NCI-H524 (cell line): Measurements from ENCODE around the gene JMJD4.

Experiments used
- DNase-seq, 2 experiments: peaks; one replicate each; lab custom pipeline; 2025; lab: John Stamatoyannopoulos, UW

JMJD4 gene, protein sequence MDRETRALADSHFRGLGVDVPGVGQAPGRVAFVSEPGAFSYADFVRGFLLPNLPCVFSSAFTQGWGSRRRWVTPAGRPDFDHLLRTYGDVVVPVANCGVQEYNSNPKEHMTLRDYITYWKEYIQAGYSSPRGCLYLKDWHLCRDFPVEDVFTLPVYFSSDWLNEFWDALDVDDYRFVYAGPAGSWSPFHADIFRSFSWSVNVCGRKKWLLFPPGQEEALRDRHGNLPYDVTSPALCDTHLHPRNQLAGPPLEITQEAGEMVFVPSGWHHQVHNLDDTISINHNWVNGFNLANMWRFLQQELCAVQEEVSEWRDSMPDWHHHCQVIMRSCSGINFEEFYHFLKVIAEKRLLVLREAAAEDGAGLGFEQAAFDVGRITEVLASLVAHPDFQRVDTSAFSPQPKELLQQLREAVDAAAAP

DNA sequence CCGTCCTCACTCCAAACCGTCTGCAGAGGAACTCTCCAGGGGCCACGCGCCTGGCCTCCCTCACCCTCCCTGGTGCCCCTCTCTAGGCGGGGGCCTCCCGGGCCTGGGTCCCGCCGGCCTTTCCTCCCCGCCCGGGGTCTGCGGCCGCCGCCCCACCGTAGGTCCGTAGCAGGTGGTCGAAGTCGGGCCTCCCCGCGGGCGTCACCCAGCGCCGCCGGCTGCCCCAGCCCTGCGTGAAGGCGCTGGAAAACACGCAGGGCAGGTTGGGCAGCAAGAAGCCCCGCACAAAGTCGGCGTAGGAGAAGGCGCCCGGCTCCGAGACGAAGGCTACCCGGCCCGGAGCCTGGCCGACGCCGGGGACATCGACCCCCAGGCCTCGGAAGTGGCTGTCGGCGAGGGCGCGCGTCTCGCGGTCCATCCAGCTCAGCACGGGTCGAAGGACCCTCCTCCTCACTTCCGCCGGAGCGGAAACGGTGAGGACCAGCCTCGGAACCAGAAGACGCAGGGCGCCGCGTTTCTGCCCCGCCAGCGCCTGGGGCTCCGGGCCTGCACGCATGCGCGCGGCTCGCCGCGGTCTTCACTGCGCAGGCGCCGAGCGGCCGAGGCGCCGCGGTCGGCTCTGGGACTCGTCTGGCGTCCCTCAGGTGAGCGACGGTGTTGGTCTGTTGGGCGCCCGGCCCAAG, at the start of gene JMJD4, which contains the start of gene SNAP47:
JMJD4 (minus strand) TSS at position 447 of the 683 bp plus-strand sequence; CDS start at position 418, 29 bp downstream.
SNAP47 (plus strand) TSS at position 580 of the 683 bp plus-strand sequence. CDS start 12,302 bp downstream, outside the sequence.
- DNase-seq: peak; percentile 61 to 92

DNA sequence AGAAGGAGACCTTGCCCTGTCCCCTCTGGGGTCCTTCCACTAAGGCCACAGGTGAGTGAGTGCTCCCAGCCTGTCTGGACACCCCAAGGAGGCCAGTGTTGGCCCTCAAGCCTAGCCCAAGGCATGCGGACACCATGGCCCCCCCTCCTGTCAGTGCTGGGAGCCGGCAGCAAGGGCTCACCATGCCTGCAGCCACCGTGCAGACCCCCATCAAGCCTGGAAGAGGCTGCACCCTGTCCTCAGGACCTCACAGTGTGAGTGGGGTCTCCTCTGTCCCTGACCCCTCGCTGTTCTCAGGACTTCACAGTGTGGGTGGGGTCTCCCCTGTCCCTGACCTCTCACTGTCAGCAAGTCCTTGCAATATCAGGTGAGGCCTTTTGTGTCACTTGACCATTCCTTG, 47.1 kb upstream of the JMJD4 start:
- no peak for DNase-seq

GRCh38 chr1:227781314-227781930, 46.3 kb upstream of the JMJD4 start:
- no peak for DNase-seq

DNA sequence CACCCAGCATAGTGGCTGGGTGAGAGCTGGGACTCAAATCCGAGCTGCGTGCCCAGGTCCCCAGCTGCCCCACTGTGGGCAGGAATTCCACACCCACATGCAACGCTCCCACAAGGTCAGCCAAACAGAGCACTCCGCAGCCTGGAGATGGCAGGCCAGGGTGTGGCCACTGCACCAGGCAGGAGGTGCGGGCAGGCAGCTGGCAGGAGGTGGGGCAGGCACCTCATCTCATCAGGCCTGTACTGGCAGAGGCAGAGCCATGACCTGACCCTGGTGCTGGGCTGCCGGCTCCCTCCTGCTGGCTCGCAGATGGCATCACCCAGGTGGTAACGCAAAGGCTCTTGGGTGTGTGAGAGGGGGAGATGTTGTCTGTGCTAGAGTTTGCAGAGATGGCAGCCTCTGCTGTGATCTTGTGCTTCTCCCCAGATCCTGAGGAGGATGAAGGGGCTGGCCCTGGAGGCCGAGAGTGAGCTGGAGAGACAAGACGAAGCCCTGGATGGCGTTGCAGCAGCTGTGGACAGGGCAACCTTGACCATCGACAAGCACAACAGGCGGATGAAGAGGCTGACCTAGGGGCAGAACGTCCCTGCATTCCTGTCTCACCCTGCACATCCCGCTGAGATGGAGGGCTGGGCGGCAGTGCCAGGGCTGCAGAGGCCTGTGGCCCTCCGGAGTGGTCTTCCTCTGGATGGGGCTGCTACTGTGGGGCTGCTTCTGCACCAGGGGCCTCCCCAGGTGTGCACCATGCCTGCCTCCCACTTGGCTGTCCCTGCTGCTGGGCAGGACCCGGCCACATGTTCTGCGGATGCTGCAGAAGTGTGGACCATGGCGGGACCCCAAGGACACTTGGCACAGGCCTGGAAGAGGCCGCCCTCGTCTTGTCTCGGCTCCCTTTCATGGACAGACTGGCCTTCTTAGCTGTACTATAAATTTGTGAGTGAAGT, 45.3 kb upstream of the JMJD4 start:
- DNase-seq: peak in 1 of 2 experiments; percentile 10

- no peak for DNase-seq
These were observed 44.6 kb upstream of the JMJD4 start for GRCh38 chr1:227779685-227780084.

- DNase-seq: no peak
These were observed 43.9 kb upstream of the JMJD4 start for GRCh38 chr1:227779021-227779441.

DNA sequence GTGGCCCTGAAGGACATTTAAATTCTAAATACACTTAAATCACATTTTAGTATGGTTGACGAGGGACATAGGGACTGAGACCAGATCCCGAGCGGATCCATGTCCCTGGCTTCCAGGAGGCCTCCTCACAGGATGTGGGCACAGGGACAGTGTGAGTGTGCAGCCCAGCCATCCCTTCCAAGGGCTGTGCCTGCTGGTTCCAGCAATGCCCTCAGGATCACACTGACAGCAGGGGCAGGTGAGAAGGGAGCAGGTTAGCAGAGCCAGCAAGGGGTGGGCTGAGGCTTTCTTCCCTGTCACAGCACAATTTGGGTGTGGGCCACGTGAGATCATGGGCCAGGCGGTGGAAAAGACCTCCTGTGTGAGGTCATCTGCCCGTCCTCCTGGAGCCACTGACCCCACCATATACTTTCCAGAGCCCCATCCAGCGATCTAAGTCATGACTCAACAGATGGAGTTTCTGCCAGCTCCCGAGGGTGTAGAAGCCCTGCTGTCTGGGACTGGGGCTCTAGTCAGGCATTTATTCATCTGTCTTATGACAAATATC, 43.4 kb upstream of the JMJD4 start:
- DNase-seq: peak in 1 of 2 experiments; percentile 33

GRCh38 chr1:227777646-227778045, 42.5 kb upstream of the JMJD4 start:
- no peak for DNase-seq

- no peak for DNase-seq
These were observed 42.1 kb upstream of the JMJD4 start for GRCh38 chr1:227777156-227777555.

GRCh38 chr1:227776331-227776771, 41.2 kb upstream of the JMJD4 start:
- no peak for DNase-seq

DNA sequence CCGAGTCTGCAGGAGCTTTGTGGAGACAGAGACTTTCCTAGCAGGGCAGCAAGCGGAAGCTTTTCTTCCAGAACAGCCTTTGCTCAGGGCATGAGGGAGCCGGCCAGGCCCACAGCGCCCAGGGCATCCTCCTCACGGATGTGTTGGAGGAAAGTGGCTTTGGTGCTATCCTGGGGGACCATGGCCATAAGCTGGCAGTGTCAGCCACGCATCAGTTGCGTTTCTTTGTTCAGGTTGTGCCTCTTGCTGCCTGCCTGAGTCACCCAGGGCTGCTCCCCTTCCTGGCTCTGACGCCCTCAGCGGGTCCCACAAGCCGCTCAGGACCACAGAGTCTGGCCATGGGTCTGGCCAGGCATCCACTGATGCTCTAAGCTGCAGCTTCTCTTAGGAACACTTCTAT, 40.7 kb upstream of the JMJD4 start:
- no peak for DNase-seq

DNA sequence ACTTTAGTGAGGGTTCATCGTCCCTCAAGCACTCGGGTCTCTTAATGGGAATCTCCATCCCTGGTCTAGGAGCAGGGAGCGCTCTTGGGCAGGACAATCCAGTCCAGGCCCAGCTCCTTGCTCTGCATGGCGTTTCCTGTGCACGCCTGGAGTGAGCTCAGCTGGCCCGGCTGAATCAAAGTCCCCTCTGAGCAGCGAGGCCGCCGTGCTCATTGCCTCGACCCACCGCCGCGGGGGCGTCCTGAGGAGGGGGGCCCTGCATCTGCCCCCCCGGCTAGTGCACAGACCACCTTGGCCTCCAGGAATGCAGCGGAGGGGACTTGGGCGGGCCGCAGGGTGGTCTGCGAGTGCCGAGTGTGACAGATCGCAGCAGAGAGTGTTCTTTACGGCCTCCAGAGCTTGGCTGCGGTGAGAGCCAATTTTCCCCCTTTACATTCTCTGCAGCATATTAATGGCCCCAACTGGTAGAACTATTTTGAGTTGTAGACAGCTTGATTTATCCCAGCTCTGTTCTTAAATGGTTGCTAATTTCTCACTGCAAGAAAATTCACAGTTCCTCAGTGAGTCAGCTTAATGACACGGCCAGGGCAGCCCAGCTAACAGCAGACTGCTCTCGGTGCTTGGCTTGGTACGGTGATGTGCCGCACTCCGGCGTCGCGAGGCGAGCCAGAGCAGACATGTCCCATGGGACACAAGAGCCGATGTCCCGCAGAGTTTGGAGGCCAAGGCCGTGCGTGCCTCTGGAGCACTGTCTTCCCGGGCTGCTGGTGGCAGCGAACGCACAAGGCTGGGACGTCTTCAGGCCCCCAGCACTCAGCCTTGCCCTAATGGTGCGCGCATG, 39.9 kb upstream of the JMJD4 start:
- DNase-seq: no peak

DNA sequence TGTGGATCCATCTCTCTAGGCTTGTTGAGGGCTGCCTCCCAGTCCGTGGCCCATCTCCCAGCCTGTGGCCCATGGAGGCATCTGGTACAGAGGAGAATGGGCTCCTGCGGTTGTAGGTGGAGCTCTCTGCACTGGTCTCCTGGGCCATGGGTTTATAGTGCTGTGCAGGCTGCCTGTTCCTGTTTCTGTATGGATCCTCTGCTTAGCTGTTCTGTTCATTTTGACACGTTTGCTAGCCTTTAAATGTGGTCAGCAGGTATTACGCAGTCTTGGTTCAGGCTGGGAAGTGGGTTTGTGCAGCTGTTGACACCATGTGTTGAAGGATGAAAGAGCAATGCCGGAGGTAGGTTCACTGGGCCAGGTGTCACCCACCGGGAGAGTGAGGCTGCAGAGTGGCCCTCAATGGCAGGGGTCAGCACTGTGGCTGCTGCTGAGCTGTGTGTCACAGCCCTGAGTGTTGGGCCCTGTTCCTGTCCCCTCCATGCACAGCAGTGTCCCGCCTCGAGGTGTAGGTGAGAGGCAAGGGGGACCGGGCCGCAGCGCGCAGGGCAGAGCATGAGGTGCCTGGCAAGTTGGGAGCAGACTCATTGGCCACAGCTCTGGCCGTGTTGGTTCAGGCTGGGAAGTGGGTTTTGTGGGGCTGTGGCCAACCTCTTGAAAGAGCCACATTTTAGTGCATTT, 39.1 kb upstream of the JMJD4 start:
- DNase-seq: no peak

GRCh38 chr1:227773558-227773957, 38.5 kb upstream of the JMJD4 start:
- no peak for DNase-seq

GRCh38 chr1:227771771-227772170, 36.7 kb upstream of the JMJD4 start:
- DNase-seq: no peak

DNA sequence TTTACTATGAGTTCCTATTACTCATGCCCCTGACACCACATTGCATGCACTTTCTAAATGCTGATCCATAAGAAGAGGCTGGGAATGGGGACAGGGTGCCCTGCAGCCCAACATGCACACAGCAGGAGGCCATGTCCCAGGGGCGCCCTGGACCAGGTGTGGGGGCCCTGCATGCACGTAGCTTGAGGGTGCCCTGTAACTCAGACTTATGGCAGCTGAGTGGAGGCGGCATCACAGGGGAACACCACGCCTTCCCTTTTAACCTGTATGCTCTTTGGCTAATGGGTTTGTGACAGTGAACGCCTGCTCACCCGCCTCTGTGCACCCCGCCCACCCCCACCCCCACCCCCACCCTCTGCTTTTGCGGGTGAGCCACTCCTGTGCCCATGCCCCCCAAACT, 36.2 kb upstream of the JMJD4 start:
- DNase-seq: no peak

- DNase-seq: no peak
These were observed 35.7 kb upstream of the JMJD4 start for GRCh38 chr1:227770812-227771211.

GRCh38 chr1:227769936-227770494, 34.9 kb upstream of the JMJD4 start:
- DNase-seq: no peak
